CD14-positive monocyte (primary cell): ENCODE measurements around the gene ZNF70. TPM values are rescaled to one million over a fixed set of nuclear protein-coding genes. Genes with fewer than 3 reads are reported as not detected.

ENCODE experiments used
- DNase-seq, 3 donors: peaks; one replicate each; pipeline ENCODE4 v3.0.0-alpha.2; 2011 to 2022
- H2AFZ ChIP-seq: 2 replicates; pipeline ENCODE4 v1.6.0; 2012; ENCODE audit warnings: mild to moderate bottlenecking, low read depth, low read length, inconsistent platforms; ENCODE audit not compliant: insufficient read depth, poor library complexity, severe bottlenecking
- H3K27ac ChIP-seq, 2 donors: 1 replicate in 1 of 2; 2 replicates in 1 of 2; pipeline ENCODE4 v1.5.1; 2012 to 2013; ENCODE audit warnings: low read length in 2 of 2, control low read depth in 1 of 2, inconsistent platforms in 1 of 2, low read depth in 1 of 2, mild to moderate bottlenecking in 1 of 2
- H3K27me3 ChIP-seq, 2 donors: one replicate each; pipeline versions ENCODE4 v1.6.0 to v1.6.1; 2011 to 2013; ENCODE audit warnings: low read length in 2 of 2; ENCODE audit not compliant: control insufficient read depth in 2 of 2, insufficient read depth in 2 of 2
- H3K36me3 ChIP-seq, 2 donors: replicated peaks in 1 of 2; 1 replicate in 1 of 2; 2 replicates in 1 of 2; pipeline versions ENCODE4 v1.5.1 to v1.6.1; 2012 to 2013; ENCODE audit warnings: low read length in 2 of 2, control low read depth in 1 of 2, inconsistent platforms in 1 of 2, mild to moderate bottlenecking in 1 of 2; ENCODE audit not compliant: insufficient read depth in 2 of 2, control insufficient read depth in 1 of 2
- H3K4me1 ChIP-seq, 2 donors: 1 replicate in 1 of 2; 2 replicates in 1 of 2; pipeline versions ENCODE4 v1.5.1 to v1.6.1; 2012 to 2013; ENCODE audit warnings: low read length in 2 of 2, control low read depth in 1 of 2, inconsistent platforms in 1 of 2, mild to moderate bottlenecking in 1 of 2, moderate library complexity in 1 of 2; ENCODE audit not compliant: insufficient read depth in 2 of 2, control insufficient read depth in 1 of 2
- H3K4me2 ChIP-seq: replicated peaks from 2 replicates; pipeline ENCODE3; 2012; ENCODE audit warnings: low read length, moderate library complexity, mild to moderate bottlenecking; ENCODE audit not compliant: poor library complexity, severe bottlenecking; ENCODE audit errors: extremely low read depth
- H3K4me3 ChIP-seq, 3 experiments: fragments of 200-600 bp in 1 of 3; sonication (generic) in 1 of 3; replicated peaks in 1 of 3; 1 replicate in 2 of 3; 2 replicates in 1 of 3; pipeline ENCODE4 v1.5.1; 2011 to 2013; ENCODE audit warnings: low read length in 3 of 3, mild to moderate bottlenecking in 3 of 3, control low read depth in 2 of 3, low read depth in 2 of 3, inconsistent platforms in 1 of 3, moderate library complexity in 1 of 3
- H3K79me2 ChIP-seq: 2 replicates; pipeline ENCODE4 v1.6.0; 2012; ENCODE audit warnings: mild to moderate bottlenecking, control low read depth, inconsistent platforms, low read length, moderate library complexity; ENCODE audit not compliant: insufficient read depth
- H3K9ac ChIP-seq: 2 replicates; pipeline ENCODE4 v1.6.0; 2017; ENCODE audit warnings: low read length, mild to moderate bottlenecking; ENCODE audit not compliant: insufficient read depth, poor library complexity, severe bottlenecking
- H3K9me3 ChIP-seq, 2 donors: replicated peaks in 1 of 2; 1 replicate in 1 of 2; 2 replicates in 1 of 2; pipeline versions ENCODE4 v1.5.1 to v1.6.1; 2012 to 2013; ENCODE audit warnings: low read length in 2 of 2, control low read depth in 1 of 2; ENCODE audit not compliant: control insufficient read depth in 1 of 2, insufficient read depth in 1 of 2
- H4K20me1 ChIP-seq: 2 replicates; pipeline ENCODE4 v1.6.0; 2012; ENCODE audit warnings: mild to moderate bottlenecking, low read length, control low read depth, moderate library complexity; ENCODE audit not compliant: insufficient read depth
- H3K27ac Mint-ChIP-seq, 7 donors: one replicate each; pipeline ENCODE4 v1.8.0; 2020; ENCODE audit warnings: mild to moderate bottlenecking in 7 of 7, mixed read lengths in 7 of 7, moderate library complexity in 6 of 7, inconsistent platforms in 2 of 7
- H3K27me3 Mint-ChIP-seq, 3 donors: one replicate each; pipeline ENCODE4 v1.8.0; 2021 to 2022; ENCODE audit warnings: low read depth in 3 of 3, mild to moderate bottlenecking in 3 of 3, mixed read lengths in 3 of 3, moderate library complexity in 3 of 3, inconsistent platforms in 1 of 3
- H3K36me3 Mint-ChIP-seq, 2 donors: one replicate each; pipeline ENCODE4 v1.8.0; 2020; ENCODE audit warnings: mixed read lengths in 2 of 2, inconsistent platforms in 1 of 2, mild to moderate bottlenecking in 1 of 2
- H3K4me1 Mint-ChIP-seq: one replicate; pipeline ENCODE4 v1.8.0; 2020; ENCODE audit warnings: mild to moderate bottlenecking, mixed read lengths
- H3K4me3 Mint-ChIP-seq, 2 donors: one replicate each; pipeline ENCODE4 v1.8.0; 2020; ENCODE audit warnings: mild to moderate bottlenecking in 2 of 2, mixed read lengths in 2 of 2, moderate library complexity in 1 of 2
- H3K9me3 Mint-ChIP-seq, 7 donors: one replicate each; pipeline ENCODE4 v1.8.0; 2020 to 2022; ENCODE audit warnings: mixed read lengths in 7 of 7, mild to moderate bottlenecking in 6 of 7, moderate library complexity in 6 of 7, inconsistent platforms in 2 of 7
- WGBS: methylation state at CpG from one replicate; pipeline ENCODE4 v1.1.5; 2013; ENCODE audit warnings: missing lambda C conversion rate; ENCODE audit not compliant: insufficient coverage; 5-methylcytosine and 5-hydroxymethylcytosine counted together
- intact Hi-C, 2 donors: fragments of 100-400 bp; cut with micrococcal nuclease; formaldehyde crosslinking; loops; one replicate each; pipeline versions ENCODE4 v1.15.0 to v1.15.1; 2023
- polyA plus RNA-seq, 3 donors: library from polyadenylated mRNA; depleted of rRNA in 1 of 3; unstranded in 2 of 3; stranded (reverse) in 1 of 3; fragments of 300-500 nt in 2 of 3; fragments of >200 nt in 1 of 3; fragmentation: Illumina TruSeq in 2 of 3; gene quantifications; 1 replicate in 2 of 3; 2 replicates in 1 of 3; pipeline ENCODE4 v1.2.3, GENCODE V29; 2012 to 2021
- TF ChIP-seq, protein P1 (sequence below): fragments of 200-600 bp; IDR thresholded peaks from one replicate; pipeline ENCODE4 v1.8.0; 2022; ENCODE audit warnings: antibody characterized with exemption, mild to moderate bottlenecking

The ZNF70 gene
- polyA plus RNA-seq, 3 donors, result 0.04 to 0.85 (median 0.09) TPM

- Mint-ChIP-seq H3K27ac (no peak overlapping the region), H3K4me3 (no peak overlapping the region), H3K27me3 (peaks cover 29 to 31% (median 30%) of the 10 kb centered on the region in 3 donors), H3K36me3 (peaks cover 0 to 5% of the 10 kb centered on the region in 2 donors), H3K4me1 (peaks cover 8% of the 10 kb centered on the region), H3K9me3 (peaks cover 0 to 6% (median 3%) of the 10 kb centered on the region in 7 donors)
- Histone ChIP-seq H2AFZ (no peak overlapping the region), H3K79me2 (no peaks in the 10 kb centered on the region), H3K9me3 (no peaks in the 10 kb centered on the region), H3K27me3 (peaks cover 7 to 23% of the 10 kb centered on the region in 2 donors), H3K9ac (no peak overlapping the region), H3K4me1 (peaks cover 10 to 14% of the 10 kb centered on the region in 2 donors), H4K20me1 (no peaks in the 10 kb centered on the region), H3K4me3 (no peak overlapping the region), H3K27ac (no peak overlapping the region), H3K36me3 (no peaks in the 10 kb centered on the region), H3K4me2 (no peak overlapping the region)
- DNase-seq, result no peak
- TF ChIP-seq, protein P1, sequence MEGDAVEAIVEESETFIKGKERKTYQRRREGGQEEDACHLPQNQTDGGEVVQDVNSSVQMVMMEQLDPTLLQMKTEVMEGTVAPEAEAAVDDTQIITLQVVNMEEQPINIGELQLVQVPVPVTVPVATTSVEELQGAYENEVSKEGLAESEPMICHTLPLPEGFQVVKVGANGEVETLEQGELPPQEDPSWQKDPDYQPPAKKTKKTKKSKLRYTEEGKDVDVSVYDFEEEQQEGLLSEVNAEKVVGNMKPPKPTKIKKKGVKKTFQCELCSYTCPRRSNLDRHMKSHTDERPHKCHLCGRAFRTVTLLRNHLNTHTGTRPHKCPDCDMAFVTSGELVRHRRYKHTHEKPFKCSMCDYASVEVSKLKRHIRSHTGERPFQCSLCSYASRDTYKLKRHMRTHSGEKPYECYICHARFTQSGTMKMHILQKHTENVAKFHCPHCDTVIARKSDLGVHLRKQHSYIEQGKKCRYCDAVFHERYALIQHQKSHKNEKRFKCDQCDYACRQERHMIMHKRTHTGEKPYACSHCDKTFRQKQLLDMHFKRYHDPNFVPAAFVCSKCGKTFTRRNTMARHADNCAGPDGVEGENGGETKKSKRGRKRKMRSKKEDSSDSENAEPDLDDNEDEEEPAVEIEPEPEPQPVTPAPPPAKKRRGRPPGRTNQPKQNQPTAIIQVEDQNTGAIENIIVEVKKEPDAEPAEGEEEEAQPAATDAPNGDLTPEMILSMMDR, result no peak
- intact Hi-C loops, result no loop called here
- WGBS, result 70% methylated on average over 3 of the region's 3 CpGs
Measured at GRCh38 chr22:23775779-23776375, 25.0 kb upstream of the ZNF70 start.

GRCh38 chr22:23774922-23775436, 24.1 kb upstream of the ZNF70 start:
- peaks cover 7 to 23% of the 10 kb centered on the region in 2 donors for H3K27me3 ChIP-seq
- DNase-seq, result no peak
- TF ChIP-seq, protein P1, result no peak
- H3K4me1 Mint-ChIP-seq, result peaks cover 8% of the 10 kb centered on the region
- no peak overlapping the region for H3K4me3 ChIP-seq
- no peaks in the 10 kb centered on the region for H3K79me2 ChIP-seq
- H3K9ac ChIP-seq, result no peak overlapping the region
- H4K20me1 ChIP-seq, result no peaks in the 10 kb centered on the region
- H3K4me3 Mint-ChIP-seq, result no peak overlapping the region
- H3K27ac Mint-ChIP-seq, result peak overlapping the region in 1 of 7 donors; percentile 32
- H2AFZ ChIP-seq, result no peak overlapping the region
- peaks cover 0 to 5% of the 10 kb centered on the region in 2 donors for H3K36me3 Mint-ChIP-seq
- peaks cover 0 to 6% (median 3%) of the 10 kb centered on the region in 7 donors for H3K9me3 Mint-ChIP-seq
- H3K36me3 ChIP-seq, result no peaks in the 10 kb centered on the region
- H3K4me2 ChIP-seq, result no peak overlapping the region
- no peaks in the 10 kb centered on the region for H3K9me3 ChIP-seq
- intact Hi-C loops, result no loop called here
- WGBS, result no CpG with 5 or more reads among the region's 2 CpGs
- H3K4me1 ChIP-seq, result peaks cover 10 to 16% of the 10 kb centered on the region in 2 donors
- H3K27ac ChIP-seq, result no peak overlapping the region
- H3K27me3 Mint-ChIP-seq, result peaks cover 29 to 31% (median 30%) of the 10 kb centered on the region in 3 donors
